Progenitor cell of endocrine pancreas (in vitro differentiated cells): ENCODE data around the gene SCUBE3. TPM values are rescaled to one million over a fixed set of nuclear protein-coding genes. Genes with fewer than 3 reads are reported as not detected.
A peak's percentile ranks its signal among the peaks of the same experiment; 100 is the strongest.

ENCODE experiments used
- DNase-seq: peaks from one replicate; pipeline ENCODE4 v3.0.0; 2021; ENCODE audit warnings: low spot score; ENCODE audit not compliant: unreplicated experiment
- H3K27ac Mint-ChIP-seq: 2 replicates; pipeline ENCODE4 v1.8.0; 2021; ENCODE audit warnings: mild to moderate bottlenecking, moderate library complexity, mixed read lengths
- H3K27me3 Mint-ChIP-seq: 2 replicates; pipeline ENCODE4 v1.8.0; 2021; ENCODE audit warnings: mixed read lengths
- H3K36me3 Mint-ChIP-seq: 2 replicates; pipeline ENCODE4 v1.8.0; 2022; ENCODE audit warnings: mixed read lengths; ENCODE audit not compliant: insufficient read depth
- H3K4me1 Mint-ChIP-seq: 2 replicates; pipeline ENCODE4 v1.8.0; 2021; ENCODE audit warnings: low read depth, mixed read lengths
- H3K4me3 Mint-ChIP-seq: 2 replicates; pipeline ENCODE4 v1.8.0; 2021; ENCODE audit warnings: low read depth, mild to moderate bottlenecking, moderate library complexity, mixed read lengths
- H3K9me3 Mint-ChIP-seq: 2 replicates; pipeline ENCODE4 v1.8.0; 2021; ENCODE audit warnings: low read depth, mixed read lengths
- CTCF ChIP-seq: fragments of 200-600 bp; sonication (generic); IDR thresholded peaks from one replicate; pipeline ENCODE4 v1.5.0; 2021; ENCODE audit warnings: antibody characterized with exemption, mild to moderate bottlenecking; ENCODE audit not compliant: unreplicated experiment
- total RNA-seq: library from RNA; stranded (reverse); gene quantifications from 2 replicates; pipeline ENCODE4 v1.2.1, GENCODE V29; 2021

SCUBE3 gene
- total RNA-seq, 1 donor from 2014 or later, result 31.1 TPM

GRCh38 chr6:35283361-35283760 is 69.6 kb downstream of the SCUBE3 start:
- Mint-ChIP-seq H3K4me3 (no peak overlapping the region), H3K4me1 (no peaks in the 10 kb centered on the region), H3K27me3 (no peaks in the 10 kb centered on the region), H3K27ac (no peak overlapping the region), H3K9me3 (no peaks in the 10 kb centered on the region), H3K36me3 (peaks cover 20% of the 10 kb centered on the region)
- no peak for DNase-seq
- TF ChIP-seq CTCF, result no peak

- TF ChIP-seq CTCF, result no peak
- no peak overlapping the region for H3K27ac Mint-ChIP-seq
- H3K9me3 Mint-ChIP-seq, result no peaks in the 10 kb centered on the region
- no peak for DNase-seq
- H3K36me3 Mint-ChIP-seq, result peaks cover 11% of the 10 kb centered on the region
- no peak overlapping the region for H3K4me3 Mint-ChIP-seq
- H3K4me1 Mint-ChIP-seq, result no peaks in the 10 kb centered on the region
- H3K27me3 Mint-ChIP-seq, result no peaks in the 10 kb centered on the region
These were observed 74.1 kb downstream of the SCUBE3 start for GRCh38 chr6:35287671-35288396.

- no peaks in the 10 kb centered on the region for H3K9me3 Mint-ChIP-seq
- no peak for TF ChIP-seq CTCF
- H3K27me3 Mint-ChIP-seq, result no peaks in the 10 kb centered on the region
- no peak for DNase-seq
- H3K4me3 Mint-ChIP-seq, result no peak overlapping the region
- H3K4me1 Mint-ChIP-seq, result no peaks in the 10 kb centered on the region
- H3K27ac Mint-ChIP-seq, result peak overlapping the region; percentile 76
- peaks cover 9% of the 10 kb centered on the region for H3K36me3 Mint-ChIP-seq
These were observed 75.1 kb downstream of the SCUBE3 start for GRCh38 chr6:35288834-35289233.

GRCh38 chr6:35291491-35291890 is 77.7 kb downstream of the SCUBE3 start:
- peaks cover 10% of the 10 kb centered on the region for H3K36me3 Mint-ChIP-seq
- no peak overlapping the region for H3K27ac Mint-ChIP-seq
- no peak overlapping the region for H3K4me3 Mint-ChIP-seq
- H3K27me3 Mint-ChIP-seq, result no peaks in the 10 kb centered on the region
- no peak for TF ChIP-seq CTCF
- H3K9me3 Mint-ChIP-seq, result no peaks in the 10 kb centered on the region
- H3K4me1 Mint-ChIP-seq, result no peaks in the 10 kb centered on the region
- DNase-seq, result no peak

GRCh38 chr6:35292494-35292893 is 78.7 kb downstream of the SCUBE3 start:
- TF ChIP-seq CTCF, result no peak
- peaks cover 11% of the 10 kb centered on the region for H3K36me3 Mint-ChIP-seq
- H3K27me3 Mint-ChIP-seq, result no peaks in the 10 kb centered on the region
- H3K9me3 Mint-ChIP-seq, result no peaks in the 10 kb centered on the region
- H3K4me3 Mint-ChIP-seq, result no peak overlapping the region
- DNase-seq, result no peak
- H3K27ac Mint-ChIP-seq, result no peak overlapping the region
- peaks cover 2% of the 10 kb centered on the region for H3K4me1 Mint-ChIP-seq
